GM19463 (cell line): Measurements from ENCODE around the gene WIZ.
"Not testable (repeated sequence)": the region's sequence is repeated elsewhere in the genome, so short reads cannot be mapped to it uniquely, and the experiment has no call there.

ENCODE experiments used
- ATAC-seq: cut with Tn5 transposase; IDR thresholded peaks from one replicate; pipeline ENCODE4 v1.9.1; 2021; ENCODE audit warnings: mild to moderate bottlenecking, moderate library complexity; ENCODE audit not compliant: unreplicated experiment

WIZ gene

GRCh38 chr19:15449620-15450527, at the start of gene WIZ:
Gene WIZ, minus strand, starts transcription at chr19:15449956. Its CDS starts 1,649 bp downstream, at chr19:15448307.
- peak; percentile 67 for ATAC-seq

GRCh38 chr19:15498910-15499309, 49.2 kb upstream of the WIZ start:
- no peak for ATAC-seq

- no peak for ATAC-seq
Observed at GRCh38 chr19:15498156-15498858, 48.6 kb upstream of the WIZ start.

GRCh38 chr19:15495151-15495550, 45.4 kb upstream of the WIZ start:
- ATAC-seq: no peak

GRCh38 chr19:15488489-15489226, 38.9 kb upstream of the WIZ start:
- ATAC-seq: no peak

- ATAC-seq: no peak
Observed at GRCh38 chr19:15487038-15487437, 37.3 kb upstream of the WIZ start.

- not testable (repeated sequence) for ATAC-seq
Observed at GRCh38 chr19:15485768-15486167, 36.0 kb upstream of the WIZ start.

- ATAC-seq: not testable (repeated sequence)
Observed at GRCh38 chr19:15480996-15481395, 31.2 kb upstream of the WIZ start.

GRCh38 chr19:15479391-15480345, 29.9 kb upstream of the WIZ start, which contains the start of gene PGLYRP2:
Gene PGLYRP2, minus strand, starts transcription at chr19:15479501. Its CDS starts 130 bp downstream, at chr19:15479371.
- no peak for ATAC-seq

- no peak for ATAC-seq
Observed at GRCh38 chr19:15476325-15476724, 26.6 kb upstream of the WIZ start.

- no peak for ATAC-seq
Observed at GRCh38 chr19:15475611-15476010, 25.9 kb upstream of the WIZ start.

GRCh38 chr19:15475169-15475568, 25.4 kb upstream of the WIZ start:
- ATAC-seq: no peak

GRCh38 chr19:15473821-15474220, 24.1 kb upstream of the WIZ start:
- ATAC-seq: not testable (repeated sequence)

- no peak for ATAC-seq
Observed at GRCh38 chr19:15471639-15472101, 21.9 kb upstream of the WIZ start.

- no peak for ATAC-seq
Observed at GRCh38 chr19:15469513-15470297, 19.9 kb upstream of the WIZ start.

GRCh38 chr19:15468675-15469512, 19.1 kb upstream of the WIZ start:
- ATAC-seq: no peak

GRCh38 chr19:15467734-15468214, 18.0 kb upstream of the WIZ start:
- ATAC-seq: no peak
